ENCODE data around the gene NLRP1. TPM values are rescaled to one million over a fixed set of nuclear protein-coding genes. Genes with fewer than 3 reads are reported as not detected.

NLRP1 gene
- total RNA-seq, 1 donor from 2014 or later: 23.8 TPM

DNA sequence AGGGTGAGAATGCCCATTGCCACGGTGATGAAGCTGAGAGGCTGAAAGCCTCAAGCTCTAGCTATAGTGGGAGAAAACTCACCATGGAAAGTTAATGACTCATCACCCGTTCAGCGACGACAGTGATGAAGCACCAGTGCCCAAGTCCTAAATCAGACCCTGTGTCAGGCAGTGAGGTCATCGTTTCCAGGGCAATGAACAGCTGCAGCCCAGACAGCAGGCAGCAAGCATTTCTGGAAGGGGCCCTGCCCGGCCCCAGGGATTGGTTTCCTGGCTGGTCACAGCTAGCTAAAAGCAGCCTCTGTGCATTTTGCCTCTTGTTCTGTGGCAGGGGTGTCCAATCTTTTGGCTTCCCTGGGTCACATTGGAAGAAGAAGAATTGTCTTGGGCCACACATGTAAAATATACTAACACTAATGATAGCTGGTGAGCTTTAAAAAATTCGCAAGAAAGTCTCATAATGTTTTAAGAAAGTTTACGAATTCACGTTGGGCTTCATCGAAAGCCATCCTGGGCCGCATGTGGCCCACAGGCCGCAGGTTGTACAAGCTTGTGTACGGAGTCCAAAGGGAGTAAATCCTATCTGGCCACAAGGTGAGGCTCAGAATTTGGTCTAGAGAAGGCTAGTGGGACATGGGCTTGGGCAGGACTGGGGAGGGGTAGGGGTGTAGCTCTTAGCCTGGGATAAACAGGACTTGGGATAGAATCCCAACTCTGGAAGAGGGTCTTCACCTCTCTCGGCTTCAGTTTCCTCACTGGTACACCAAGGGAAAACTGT is 57.3 kb downstream of the NLRP1 start:
- DNase-seq (ENCODE audit: low spot score): peak; percentile 59

DNA sequence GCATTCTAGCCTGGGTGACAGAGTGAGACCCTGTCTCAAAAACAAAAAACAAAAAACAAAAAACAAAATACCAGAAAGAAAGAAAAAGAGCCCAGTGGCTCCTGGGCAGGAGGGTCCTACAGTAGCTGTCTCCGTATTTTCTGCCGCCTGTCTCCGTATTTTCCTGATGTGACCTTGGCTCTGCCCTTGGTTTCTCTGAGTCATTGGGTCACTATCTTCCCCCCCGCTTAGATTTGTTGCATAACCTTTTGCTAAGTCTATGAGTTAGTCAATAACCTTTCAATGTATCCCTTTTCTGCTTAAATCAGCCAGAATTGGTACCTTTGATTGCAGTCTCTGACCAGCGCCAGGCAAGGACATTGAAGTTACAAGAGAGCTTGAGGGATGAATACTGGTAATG is 61.1 kb downstream of the NLRP1 start:
- no peak for DNase-seq (ENCODE audit: low spot score)

DNA sequence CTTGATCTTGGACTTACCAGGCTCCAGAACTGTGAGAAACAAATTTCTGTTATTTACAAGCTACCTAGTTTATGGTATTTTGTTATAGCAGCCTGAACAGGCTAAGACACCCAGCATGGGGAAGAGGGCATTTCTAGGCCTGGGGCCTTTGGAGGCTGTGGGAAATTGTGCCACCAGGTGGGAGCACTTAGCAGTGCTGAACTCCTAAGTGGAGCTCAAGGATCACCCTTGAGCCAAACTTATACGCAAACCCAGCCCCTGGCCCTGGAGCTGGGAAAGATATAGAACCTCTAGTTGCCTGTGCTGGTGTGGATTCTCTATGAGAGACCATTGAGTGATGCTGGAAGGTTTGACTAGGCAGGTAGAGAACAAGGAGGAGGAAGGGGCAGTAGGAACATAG is 61.8 kb downstream of the NLRP1 start:
- DNase-seq (ENCODE audit: low spot score): no peak

DNA sequence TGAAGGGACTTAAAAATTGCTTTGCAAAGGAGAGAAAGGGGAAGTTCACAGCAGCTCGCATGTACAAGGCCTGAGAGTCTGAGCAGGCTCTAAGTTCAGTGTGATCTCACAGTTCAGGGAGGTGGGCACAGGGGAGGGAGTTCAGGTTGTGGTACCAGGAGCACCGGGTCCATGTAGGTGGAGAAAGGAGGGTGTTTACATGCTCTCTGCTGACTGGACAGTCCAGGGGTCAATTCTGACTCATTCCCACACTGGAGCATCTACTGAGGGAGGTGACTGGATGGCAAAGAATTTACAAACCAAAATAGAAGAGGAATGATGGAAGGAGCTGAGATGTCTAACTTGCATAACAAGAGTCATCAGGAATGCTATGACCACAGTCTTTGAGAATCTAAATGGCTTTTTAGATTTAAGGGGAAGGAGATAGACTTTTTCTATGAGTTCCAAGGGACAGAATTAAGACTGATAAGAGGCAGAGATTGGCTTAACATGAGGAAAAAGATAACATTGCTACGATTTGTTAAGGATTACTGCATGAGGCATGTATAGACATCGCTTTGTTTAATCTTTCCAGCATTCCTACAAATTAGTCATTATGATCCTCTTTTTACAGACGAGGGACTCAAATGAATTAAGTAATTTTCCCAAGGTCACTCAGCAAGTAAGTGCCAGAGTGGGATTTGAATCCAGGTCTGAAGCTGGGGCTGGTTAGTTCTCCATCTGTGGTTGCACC is 68.1 kb downstream of the NLRP1 start:
- no peak for DNase-seq (ENCODE audit: low spot score)

DNA sequence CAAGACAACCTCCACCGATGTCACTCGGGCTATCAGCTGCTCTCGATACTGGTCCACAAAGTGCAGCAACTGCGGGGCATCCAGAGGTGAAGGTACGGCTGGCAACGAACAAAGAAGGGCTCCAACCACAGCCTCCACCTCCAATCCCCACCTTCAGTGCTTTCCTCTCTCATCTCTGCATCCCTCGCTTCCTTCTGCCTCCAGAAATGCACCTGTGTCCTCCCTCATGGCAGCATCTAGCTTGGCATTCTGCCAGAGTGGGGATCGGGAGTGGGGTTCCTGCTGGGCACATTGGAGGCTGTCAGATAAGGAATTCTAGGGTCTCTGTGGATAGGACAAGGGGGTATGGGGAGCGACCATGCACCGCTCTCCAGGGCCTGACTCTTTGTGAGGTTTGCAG is 69.3 kb downstream of the NLRP1 start:
- DNase-seq (ENCODE audit: low spot score): peak; percentile 53

DNA sequence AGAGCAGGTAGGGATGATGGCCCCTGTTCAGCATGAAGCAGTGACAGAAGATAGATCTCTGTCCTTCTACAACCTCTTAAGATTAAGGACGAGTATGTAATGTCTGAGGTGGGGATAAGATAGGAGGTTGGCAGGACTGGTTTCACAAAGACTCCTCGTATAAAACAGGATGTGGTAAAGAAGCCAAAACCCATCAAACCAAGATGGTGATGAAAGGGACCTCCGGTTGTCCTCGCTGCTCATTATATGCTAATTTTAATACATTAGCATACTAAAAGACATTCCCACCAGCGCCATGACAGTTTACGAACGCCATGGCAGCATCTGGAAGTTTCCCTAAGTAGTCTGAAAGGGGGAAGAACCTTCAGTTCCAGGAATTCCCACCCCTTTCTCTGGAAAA is 70.7 kb downstream of the NLRP1 start:
- DNase-seq (ENCODE audit: low spot score): no peak

DNA sequence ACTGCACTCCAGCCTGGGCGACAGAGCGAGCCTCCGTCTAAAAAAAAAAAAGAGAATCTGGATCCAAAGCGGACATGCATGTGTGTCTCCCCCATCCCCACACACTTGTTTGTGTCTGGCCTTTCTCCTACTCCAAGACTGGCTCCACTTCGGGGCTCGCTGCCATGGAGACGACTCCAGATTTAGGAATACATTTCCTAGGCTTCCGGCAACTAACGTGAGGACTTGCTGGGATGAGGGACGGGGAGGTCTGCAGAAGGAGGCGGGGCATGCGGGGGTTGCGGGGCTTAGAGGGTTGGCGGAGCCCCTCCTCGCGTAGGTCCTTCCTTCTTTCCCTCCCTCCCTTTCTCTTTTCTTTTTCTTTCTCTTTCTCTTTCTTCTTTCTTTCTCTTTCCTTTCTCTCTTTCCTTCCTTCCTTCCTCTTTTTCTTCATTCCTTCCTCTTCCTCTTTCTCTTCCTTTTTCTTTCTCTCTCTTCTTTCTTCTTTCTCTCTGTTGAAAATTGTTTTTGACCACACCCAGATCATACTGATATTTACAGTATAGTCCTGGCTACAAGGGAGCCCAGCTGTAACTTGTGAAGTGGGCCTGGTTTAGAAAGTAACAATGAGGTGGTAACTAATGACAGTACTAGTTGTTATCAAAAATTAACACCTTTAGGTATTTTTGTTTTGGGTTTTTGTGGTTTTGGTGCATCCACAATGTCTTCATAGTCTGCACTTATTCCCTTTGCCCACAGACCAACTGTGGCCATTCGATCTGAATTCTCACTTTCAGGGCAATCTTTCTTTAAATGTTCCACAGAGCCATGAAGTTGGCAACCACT is 72.7 kb downstream of the NLRP1 start:
- peak; percentile 45 for DNase-seq (ENCODE audit: low spot score)

DNA sequence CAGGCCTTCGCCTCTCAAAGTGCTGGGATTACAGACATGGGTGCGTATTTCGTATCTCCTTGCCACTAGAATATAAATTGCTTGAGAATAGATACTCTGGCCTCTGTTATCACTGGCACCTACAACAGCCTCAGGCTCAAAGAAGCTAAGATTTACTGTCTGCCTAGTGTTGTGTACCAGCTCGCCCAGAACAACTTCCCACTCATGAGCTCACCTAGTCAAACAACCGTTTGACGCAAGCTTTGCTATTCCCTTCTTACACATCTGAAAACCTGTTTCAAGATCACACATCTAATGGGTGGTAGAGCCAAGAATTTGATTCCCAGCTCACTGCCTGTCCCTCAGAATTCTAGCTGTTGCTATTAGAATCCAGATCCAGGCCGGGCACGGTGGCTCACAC is 73.5 kb downstream of the NLRP1 start:
- no peak for DNase-seq (ENCODE audit: low spot score)

DNA sequence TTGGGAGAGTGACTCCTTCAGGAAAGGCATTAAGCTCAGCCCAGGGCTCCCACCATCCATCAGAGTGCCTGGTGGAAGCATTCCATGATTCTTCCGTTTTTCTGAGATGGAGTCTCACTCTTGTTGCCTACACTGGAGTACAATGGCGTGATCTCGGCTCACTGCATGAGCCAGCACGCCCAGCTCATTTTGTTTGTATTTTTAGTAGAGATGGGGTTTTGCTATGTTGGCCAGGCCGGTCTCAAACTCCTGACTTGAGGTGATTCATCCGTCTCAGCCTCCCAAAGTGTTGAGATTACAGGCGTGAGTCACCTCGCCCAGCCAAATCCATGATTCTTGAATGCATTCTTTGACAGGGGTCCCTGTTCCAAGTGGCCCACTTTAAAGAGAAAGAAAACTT is 74.8 kb downstream of the NLRP1 start:
- DNase-seq (ENCODE audit: low spot score): peak; percentile 24

DNA sequence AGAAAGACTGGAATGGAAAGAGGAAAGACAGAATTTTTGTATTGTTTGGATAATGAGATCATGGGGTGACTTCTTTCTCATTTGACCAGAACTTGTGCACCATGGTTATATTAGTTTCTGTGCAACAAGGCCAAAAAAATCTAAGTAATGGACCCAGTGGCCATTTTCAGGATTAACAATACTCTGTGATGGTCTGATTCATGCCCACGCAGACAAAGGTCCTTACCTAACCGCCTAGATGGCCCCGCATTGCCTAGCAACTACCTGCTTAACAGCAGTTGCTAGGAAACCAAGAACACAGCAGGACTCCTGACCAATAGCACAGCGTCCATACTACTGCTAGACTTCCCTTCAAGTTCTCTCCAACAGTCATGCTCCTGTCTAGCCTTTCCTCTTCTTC is 75.5 kb downstream of the NLRP1 start:
- DNase-seq (ENCODE audit: low spot score): peak; percentile 30

DNA sequence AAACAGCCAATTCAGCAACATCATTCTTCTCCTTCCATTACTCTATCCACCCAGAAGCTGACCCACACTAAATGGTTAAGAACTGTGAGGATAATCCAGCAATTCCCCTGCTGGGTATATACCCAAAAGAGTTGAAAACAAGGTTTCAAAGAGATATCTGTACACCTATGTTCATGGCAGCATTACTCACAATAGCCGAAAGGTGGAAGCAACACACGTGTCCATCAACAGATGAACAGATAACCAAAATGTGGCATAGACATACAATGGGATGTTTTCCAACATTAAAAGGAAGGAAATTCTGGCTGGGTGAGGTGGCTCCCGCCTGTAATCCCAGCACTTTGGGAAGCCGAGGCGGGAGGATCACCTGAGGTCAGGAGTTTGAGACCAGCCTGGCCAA is 78.0 kb downstream of the NLRP1 start:
- DNase-seq (ENCODE audit: low spot score): no peak

DNA sequence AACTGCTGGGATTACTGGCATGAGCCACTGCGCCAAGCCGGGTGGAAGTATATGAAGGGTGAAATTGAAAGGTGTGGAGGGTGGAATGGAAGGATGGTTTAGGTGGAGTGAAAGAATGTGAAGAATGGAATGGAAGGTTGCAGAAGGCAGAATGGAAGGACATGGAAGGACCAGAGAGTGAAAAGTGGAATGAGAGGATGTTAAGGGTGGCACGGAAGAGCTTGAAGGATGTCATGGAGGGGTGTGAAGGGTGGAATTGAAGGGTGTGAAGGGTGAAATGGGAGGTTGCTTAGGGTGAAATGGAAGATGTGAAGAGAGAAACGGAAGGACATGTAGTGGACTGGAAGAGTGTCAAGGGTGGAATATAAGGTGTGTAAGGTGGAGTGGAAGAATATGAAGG is 81.8 kb downstream of the NLRP1 start:
- peak; percentile 49 for DNase-seq (ENCODE audit: low spot score)

DNA sequence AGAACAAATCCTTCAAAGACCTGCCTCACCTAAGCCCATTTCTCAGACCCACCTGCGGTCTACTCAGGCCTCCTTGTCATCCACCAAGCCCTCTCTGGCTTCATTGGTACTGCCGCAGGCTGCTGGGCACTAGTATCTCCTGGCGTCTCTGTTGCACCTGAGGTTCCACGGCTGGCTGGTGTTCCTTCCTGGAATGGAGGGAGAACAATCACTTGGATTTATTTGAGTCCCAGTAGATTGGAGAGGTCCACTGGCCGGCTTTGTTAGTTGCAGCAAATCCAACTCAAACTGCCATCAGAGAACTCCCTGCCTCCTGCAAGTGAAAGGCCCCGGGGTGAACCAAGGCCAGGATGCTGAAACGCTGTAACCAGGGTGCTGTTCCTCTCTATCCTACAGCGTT is 82.6 kb downstream of the NLRP1 start:
- no peak for DNase-seq (ENCODE audit: low spot score)

DNA sequence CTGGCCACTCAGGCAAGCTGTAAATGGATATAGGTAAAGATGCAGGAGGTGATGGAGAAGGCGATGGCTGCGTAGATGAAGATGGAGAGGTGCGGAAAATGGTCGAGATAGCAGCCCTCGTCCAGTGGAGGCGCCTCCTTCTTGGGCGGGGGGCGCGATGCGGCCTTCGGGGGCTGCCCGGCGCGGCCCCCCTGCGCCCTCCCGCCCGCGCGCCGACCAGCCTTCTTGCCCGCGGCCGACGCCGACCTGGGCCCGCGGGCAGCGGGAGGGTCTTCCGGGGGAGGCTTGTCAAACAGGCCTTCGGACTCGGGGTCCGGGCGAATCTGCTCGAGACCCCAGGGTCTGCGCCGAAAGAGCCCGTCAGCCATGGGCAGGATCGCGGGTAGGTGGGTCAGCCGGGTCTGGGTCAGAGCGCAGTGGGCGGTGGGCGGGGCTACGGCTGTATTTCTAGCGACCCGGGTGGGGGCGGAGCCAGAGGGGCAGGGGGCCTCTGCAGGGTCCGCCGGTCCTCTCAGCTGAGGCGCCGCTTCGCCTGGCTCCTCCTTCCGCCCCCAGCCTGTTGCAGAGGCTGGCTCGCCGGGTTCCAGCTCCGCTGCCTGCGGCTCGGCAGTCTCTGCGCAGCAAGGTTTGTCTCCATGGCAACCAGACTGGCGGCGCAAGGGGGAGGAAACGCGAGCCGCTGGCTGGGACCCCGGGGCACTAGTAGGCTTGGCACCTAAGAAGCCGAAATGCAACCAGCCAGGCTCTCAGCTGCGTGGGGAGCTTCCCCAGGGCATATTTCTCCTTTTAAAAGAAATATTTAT is 83.5 kb downstream of the NLRP1 start:
- peak; percentile 92 for DNase-seq (ENCODE audit: low spot score)

DNA sequence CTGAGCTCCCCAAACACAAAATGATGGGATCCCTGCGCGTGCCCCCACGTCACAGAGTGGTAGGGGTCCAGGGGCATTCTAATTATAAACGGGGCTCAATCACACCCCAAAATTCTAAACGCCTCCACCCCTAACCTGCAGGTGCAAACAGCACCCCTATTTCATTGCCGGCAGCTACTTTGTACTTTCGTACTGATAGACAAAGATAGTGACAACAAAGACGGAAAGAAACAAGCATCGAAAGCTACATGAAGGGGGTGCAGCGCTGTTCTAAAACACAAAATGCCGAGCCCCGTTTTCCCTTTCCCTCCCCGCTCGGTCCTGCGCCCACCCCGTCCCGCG is 84.1 kb downstream of the NLRP1 start:
- DNase-seq (ENCODE audit: low spot score): no peak

DNA sequence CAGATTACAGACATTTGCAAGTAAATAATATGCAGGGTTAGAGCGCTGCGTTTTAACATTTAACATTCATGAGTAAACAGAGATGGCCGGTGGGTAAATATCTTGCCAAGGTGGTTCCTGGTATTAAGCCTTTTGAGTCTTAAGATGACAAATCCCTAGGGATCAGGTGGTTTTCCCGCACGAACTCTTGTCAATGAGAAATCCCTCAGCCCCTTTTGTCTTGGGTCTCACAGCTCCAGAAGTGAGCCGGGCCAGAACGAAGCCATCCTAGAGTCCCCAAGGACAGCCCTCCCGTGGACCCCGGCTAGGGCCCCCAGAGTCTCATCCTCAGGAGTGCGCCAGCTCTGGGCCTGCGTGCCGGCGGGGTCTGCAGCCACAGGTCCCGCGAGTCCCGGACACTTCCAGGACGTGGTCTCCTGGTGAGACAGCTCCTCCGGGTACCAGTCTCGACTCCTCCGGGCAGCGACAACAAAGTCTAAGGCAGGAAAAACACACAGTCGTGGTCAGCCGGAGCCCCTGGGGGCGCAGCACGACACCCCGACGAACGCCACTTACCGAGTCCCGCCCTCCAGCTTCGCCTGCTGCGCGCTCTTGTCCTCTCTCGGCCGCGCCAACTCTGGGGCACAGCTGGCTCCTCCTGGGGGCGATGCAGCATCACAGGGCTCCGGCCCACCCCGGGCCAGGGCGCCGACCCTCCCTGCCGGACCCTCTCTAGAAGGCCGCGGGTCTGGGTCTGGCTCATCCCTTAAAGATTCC is 84.7 kb downstream of the NLRP1 start:
- no peak for DNase-seq (ENCODE audit: low spot score)

DNA sequence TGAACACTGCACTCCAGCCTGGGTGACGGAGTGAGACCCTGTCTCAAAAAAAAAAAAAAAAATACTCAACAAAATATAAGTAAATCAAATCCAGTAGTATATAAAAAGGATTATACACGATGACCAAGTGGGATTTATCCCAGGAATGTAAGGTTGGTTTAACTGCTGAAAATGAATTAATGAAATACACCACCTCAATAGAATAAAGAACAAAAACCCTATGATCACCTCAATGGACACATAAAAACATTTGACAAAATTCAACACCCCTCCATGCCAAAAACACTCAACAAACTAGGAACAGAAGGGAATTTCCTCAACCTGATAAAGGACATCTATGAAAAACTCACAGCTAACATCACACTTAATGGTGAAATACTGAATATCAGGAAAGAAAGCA is 91.3 kb downstream of the NLRP1 start:
- DNase-seq (ENCODE audit: low spot score): no peak

DNA sequence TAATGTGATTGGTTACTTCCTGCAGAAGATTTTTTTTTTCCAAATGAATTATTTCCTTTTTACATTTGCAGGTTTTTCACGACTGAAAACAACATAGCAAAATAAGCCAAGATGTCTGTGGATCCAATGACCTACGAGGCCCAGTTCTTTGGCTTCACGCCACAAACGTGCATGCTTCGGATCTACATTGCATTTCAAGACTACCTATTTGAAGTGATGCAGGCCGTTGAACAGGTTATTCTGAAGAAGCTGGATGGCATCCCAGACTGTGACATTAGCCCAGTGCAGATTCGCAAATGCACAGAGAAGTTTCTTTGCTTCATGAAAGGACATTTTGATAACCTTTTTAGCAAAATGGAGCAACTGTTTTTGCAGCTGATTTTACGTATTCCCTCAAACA is 95.6 kb downstream of the NLRP1 start:
- no peak for DNase-seq (ENCODE audit: low spot score)

DNA sequence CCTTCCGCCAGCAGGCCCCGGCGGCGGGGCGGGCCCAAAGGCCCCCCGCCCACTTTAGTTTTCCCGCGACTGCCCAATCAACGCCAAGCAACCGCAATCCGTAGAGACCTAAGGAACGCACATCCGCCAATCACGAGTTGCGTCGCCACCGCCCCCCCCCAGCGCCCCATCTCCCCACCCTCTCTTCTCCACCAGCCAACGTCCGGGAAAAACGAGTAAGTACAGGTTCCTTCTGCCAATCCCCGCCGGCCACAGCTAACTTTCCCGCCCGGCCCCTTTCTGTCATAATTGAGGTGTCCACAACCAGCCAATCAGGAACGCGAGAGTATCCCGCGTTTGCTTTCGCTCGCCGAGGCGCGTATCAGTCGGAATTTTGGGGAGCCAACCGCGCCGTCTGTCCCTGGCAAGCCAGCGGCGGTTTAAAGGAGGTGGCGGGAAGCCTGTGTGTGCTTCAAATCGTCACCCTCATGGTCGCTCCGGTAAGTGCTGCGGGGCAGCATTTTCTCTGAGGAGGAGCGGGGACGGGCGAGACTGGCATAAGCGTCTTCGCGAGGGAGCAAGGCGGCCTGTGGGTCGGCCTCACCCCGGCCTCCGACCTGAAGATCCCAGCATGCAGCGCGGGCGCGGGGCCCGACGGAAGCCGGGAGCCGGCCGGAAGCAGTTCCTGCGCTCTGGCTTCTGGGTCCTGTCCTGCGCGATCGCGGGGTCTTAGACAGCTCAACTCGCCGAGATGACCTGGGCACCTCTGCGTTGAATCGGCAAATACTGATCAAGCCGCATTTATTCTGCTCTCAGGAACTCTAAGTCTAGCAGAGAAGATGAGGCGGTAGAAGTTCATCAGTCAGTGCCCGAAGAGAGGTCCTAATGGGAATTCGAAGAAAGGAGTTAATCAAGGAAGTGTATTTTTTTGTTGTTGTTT is 97.8 kb downstream of the NLRP1 start, which contains the start of gene MIS12:
TSS of gene MIS12 (plus strand) at position 361 of the 919 bp plus-strand sequence. CDS start 2,297 bp downstream, outside the sequence.
- peak; percentile 98 for DNase-seq (ENCODE audit: low spot score)

All from mesenteric fat pad (tissue), 1 donor.